ENCODE results near the gene DHRS2.

- TF ChIP-seq CTCF (IDR thresholded peaks at IDR 0.05; ENCODE audit: low read length) (no peak), EZH2 (IDR thresholded peaks at IDR 0.05; ENCODE audit: borderline replicate concordance, low read length) (no peak)
These were observed 27.2 kb upstream of the DHRS2 start for GRCh38 chr14:23609001-23609400.
